Measurements from ENCODE around the gene TMEM39A. TPM values are rescaled to one million over a fixed set of nuclear protein-coding genes. Genes with fewer than 3 reads are reported as not detected.

The TMEM39A gene
- total and polyA plus RNA-seq, 2 donors (not counting 1 experiment from before 2014, with no cell fraction given), result 8.5 to 39.9 TPM

GRCh38 chr3:119468041-119468440 lies 4.6 kb upstream of the TMEM39A start:
- peak overlapping the region; percentile 98 for H3K4me3 Mint-ChIP-seq
- H3K9me3 Mint-ChIP-seq (ENCODE audit: insufficient read depth), result no peaks in the 10 kb centered on the region
- peaks cover 24 to 30% of the 10 kb centered on the region in 2 donors for H3K4me1 ChIP-seq (ENCODE audit: control insufficient read depth in 2 of 2, insufficient read depth in 2 of 2, low read length in 2 of 2)
- CTCF ChIA-PET, result interaction anchor here (0.6 to 1.7 kb wide), 2 partner anchors 92 to 213 kb away, joined by 4 to 7 read pairs; no protein-coding TSS in a partner anchor
- TF ChIP-seq CTCF (IDR thresholded peaks at IDR 0.05) (no peak), EZH2 (IDR thresholded peaks at IDR 0.05; ENCODE audit: borderline replicate concordance, insufficient read depth, low read depth, low read length, poor library complexity, severe bottlenecking) (no peak)
- no peak for DNase-seq
- H3K27me3 ChIP-seq (replicated peaks in 1 of 4; ENCODE audit: control extremely low read depth in 1 of 4, control insufficient read depth in 3 of 4, insufficient read depth in 4 of 4, low read length in 3 of 4), result no peaks in the 10 kb centered on the region
- no peaks in the 10 kb centered on the region for H3K9me3 ChIP-seq (ENCODE audit: control extremely low read depth in 1 of 3, control insufficient read depth in 2 of 3, insufficient read depth in 1 of 3, low read length in 2 of 3)
- H4K20me1 ChIP-seq (ENCODE audit: control insufficient read depth, insufficient read depth, low read length, poor library complexity, severe bottlenecking), result no peaks in the 10 kb centered on the region
- peaks cover 11 to 20% of the 10 kb centered on the region in 2 experiments for H3K36me3 ChIP-seq (replicated peaks in 1 of 2; ENCODE audit: control extremely low read depth in 1 of 2, control insufficient read depth in 1 of 2, extremely low read depth in 1 of 2, insufficient read depth in 2 of 2, low read length in 1 of 2)
- POLR2A ChIA-PET, result interaction anchor here (0.7 to 1.9 kb wide), 4 partner anchors 16 to 213 kb away, joined by 3 to 11 read pairs (median 4); partner anchors contain the start of gene TIMMDC1
- H3K9ac ChIP-seq (ENCODE audit: low read length), result peak overlapping the region; percentile 83
- H3K27ac Mint-ChIP-seq, result peak overlapping the region; percentile 92
- H3K4me2 ChIP-seq (replicated peaks; ENCODE audit: low read depth, low read length, poor library complexity, severe bottlenecking), result peak overlapping the region; percentile 78
- ATAC-seq (ENCODE audit: low read depth), result no peak
- H3K27me3 Mint-ChIP-seq, result no peaks in the 10 kb centered on the region
- H3K27ac ChIP-seq (ENCODE audit: low read length in 2 of 2), result peak overlapping the region; percentile 61 to 74
- H3K4me1 Mint-ChIP-seq, result peaks cover 40% of the 10 kb centered on the region
- intact Hi-C loops (cut with micrococcal nuclease), result loop anchor here (1.0 to 10.0 kb wide), 4 partner anchors 30 to 223 kb away; partner anchors contain the start of genes B4GALT4, COX17 and TIMMDC1
- peak overlapping the region; percentile 94 for H2AFZ ChIP-seq (ENCODE audit: insufficient read depth, low read depth, low read length, poor library complexity, severe bottlenecking)
- 100% methylated on average over 1 of the region's 2 CpGs for WGBS (ENCODE audit: insufficient coverage)
- H3K4me3 ChIP-seq (ENCODE audit: control extremely low read depth in 1 of 5, extremely low read depth in 1 of 5, insufficient read depth in 1 of 5, low read depth in 2 of 5, low read length in 4 of 5), result peak overlapping the region in 2 of 5 experiments; percentile 82 to 94
- peaks cover 28% of the 10 kb centered on the region for H3K79me2 ChIP-seq (ENCODE audit: control insufficient read depth, insufficient read depth, low read length)

- Histone ChIP-seq H3K4me3 (ENCODE audit: control extremely low read depth in 1 of 5, extremely low read depth in 1 of 5, insufficient read depth in 1 of 5, low read depth in 2 of 5, low read length in 4 of 5) (no peak overlapping the region), H3K36me3 (replicated peaks in 1 of 2; ENCODE audit: control extremely low read depth in 1 of 2, control insufficient read depth in 1 of 2, extremely low read depth in 1 of 2, insufficient read depth in 2 of 2, low read length in 1 of 2) (peaks cover 13 to 80% of the 10 kb centered on the region in 2 experiments), H3K9me3 (ENCODE audit: control extremely low read depth in 1 of 3, control insufficient read depth in 2 of 3, insufficient read depth in 1 of 3, low read length in 2 of 3) (no peaks in the 10 kb centered on the region), H3K27ac (ENCODE audit: low read length in 2 of 2) (no peak overlapping the region), H3K4me1 (ENCODE audit: control insufficient read depth in 2 of 2, insufficient read depth in 2 of 2, low read length in 2 of 2) (peaks cover 4% of the 10 kb centered on the region in 2 donors), H3K27me3 (replicated peaks in 1 of 4; ENCODE audit: control extremely low read depth in 1 of 4, control insufficient read depth in 3 of 4, insufficient read depth in 4 of 4, low read length in 3 of 4) (no peaks in the 10 kb centered on the region), H3K4me2 (replicated peaks; ENCODE audit: low read depth, low read length, poor library complexity, severe bottlenecking) (no peak overlapping the region), H3K9ac (ENCODE audit: low read length) (no peak overlapping the region), H2AFZ (ENCODE audit: insufficient read depth, low read depth, low read length, poor library complexity, severe bottlenecking) (no peak overlapping the region), H4K20me1 (ENCODE audit: control insufficient read depth, insufficient read depth, low read length, poor library complexity, severe bottlenecking) (no peaks in the 10 kb centered on the region), H3K79me2 (ENCODE audit: control insufficient read depth, insufficient read depth, low read length) (peaks cover 20% of the 10 kb centered on the region)
- Mint-ChIP-seq H3K27me3 (no peaks in the 10 kb centered on the region), H3K27ac (no peak overlapping the region), H3K4me1 (peaks cover 19% of the 10 kb centered on the region), H3K4me3 (no peak overlapping the region), H3K9me3 (ENCODE audit: insufficient read depth) (no peaks in the 10 kb centered on the region)
- intact Hi-C loops (cut with micrococcal nuclease), result no loop called here
- DNase-seq (no peak), ATAC-seq (ENCODE audit: low read depth) (no peak)
- CTCF ChIA-PET, result no interaction called here
- WGBS (ENCODE audit: insufficient coverage), result no CpG with 5 or more reads among the region's 4 CpGs
- TF ChIP-seq CTCF (IDR thresholded peaks at IDR 0.05) (no peak), EZH2 (IDR thresholded peaks at IDR 0.05; ENCODE audit: borderline replicate concordance, insufficient read depth, low read depth, low read length, poor library complexity, severe bottlenecking) (no peak)
- POLR2A ChIA-PET, result no interaction called here
Measured at GRCh38 chr3:119457246-119457645, 6.2 kb downstream of the TMEM39A start.
